ENCODE measurements around the gene TEX264.

DNA sequence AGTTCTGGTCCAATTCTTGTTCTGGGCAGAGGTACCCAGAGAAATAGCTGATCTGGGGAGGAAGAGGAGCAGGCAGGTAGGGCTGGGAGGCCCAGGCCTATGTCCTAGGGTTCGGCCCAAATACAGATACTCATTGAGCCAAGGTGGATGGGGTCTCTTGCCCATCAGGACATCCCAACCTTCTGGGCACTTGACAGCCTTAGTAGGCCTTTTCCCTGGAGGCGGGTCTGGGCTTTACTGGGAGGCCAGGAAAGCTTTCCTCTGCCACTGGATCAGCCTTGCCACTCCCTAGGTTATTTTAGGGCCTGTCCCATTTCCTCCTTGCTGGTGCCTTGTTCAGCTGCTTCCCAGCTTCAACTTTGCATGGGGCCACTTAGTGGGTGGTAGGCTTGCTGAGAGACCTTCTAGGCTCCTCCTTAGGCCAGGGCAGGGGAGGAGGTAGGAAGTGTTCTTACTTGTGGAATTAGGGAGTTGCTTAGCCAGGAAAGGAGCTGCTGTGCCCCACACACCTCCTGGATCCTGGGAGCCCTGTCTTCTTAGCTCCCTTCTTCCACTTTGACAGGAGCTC, 9.7 kb downstream of the TEX264 start:
- TF ChIP-seq, protein P1, sequence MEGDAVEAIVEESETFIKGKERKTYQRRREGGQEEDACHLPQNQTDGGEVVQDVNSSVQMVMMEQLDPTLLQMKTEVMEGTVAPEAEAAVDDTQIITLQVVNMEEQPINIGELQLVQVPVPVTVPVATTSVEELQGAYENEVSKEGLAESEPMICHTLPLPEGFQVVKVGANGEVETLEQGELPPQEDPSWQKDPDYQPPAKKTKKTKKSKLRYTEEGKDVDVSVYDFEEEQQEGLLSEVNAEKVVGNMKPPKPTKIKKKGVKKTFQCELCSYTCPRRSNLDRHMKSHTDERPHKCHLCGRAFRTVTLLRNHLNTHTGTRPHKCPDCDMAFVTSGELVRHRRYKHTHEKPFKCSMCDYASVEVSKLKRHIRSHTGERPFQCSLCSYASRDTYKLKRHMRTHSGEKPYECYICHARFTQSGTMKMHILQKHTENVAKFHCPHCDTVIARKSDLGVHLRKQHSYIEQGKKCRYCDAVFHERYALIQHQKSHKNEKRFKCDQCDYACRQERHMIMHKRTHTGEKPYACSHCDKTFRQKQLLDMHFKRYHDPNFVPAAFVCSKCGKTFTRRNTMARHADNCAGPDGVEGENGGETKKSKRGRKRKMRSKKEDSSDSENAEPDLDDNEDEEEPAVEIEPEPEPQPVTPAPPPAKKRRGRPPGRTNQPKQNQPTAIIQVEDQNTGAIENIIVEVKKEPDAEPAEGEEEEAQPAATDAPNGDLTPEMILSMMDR (IDR thresholded peaks at IDR 0.05) = no peak
- TF ChIP-seq POLR2AphosphoS5 (IDR thresholded peaks at IDR 0.05) (no peak), EP300 (IDR thresholded peaks at IDR 0.05; ENCODE audit: low read depth) (no peak)
